Psoas muscle (tissue), 8 donors: ENCODE measurements around the gene HSD3B7. TPM values are rescaled to one million over a fixed set of nuclear protein-coding genes. Genes with fewer than 3 reads are reported as not detected.
"Not testable (repeated sequence)": the region's sequence is repeated elsewhere in the genome, so short reads cannot be mapped to it uniquely, and the experiment has no call there.

ENCODE experiments used
- ATAC-seq, 4 donors: fragments of 200-7000 bp; cut with Tn5 transposase; one replicate each; pipeline ENCODE4 v1.9.1; 2020; ENCODE audit warnings: moderate library complexity in 3 of 4, mild to moderate bottlenecking in 2 of 4
- DNase-seq, 2 donors: peaks; one replicate each; pipeline ENCODE4 v3.0.0-alpha.2; 2020
- H3K27ac ChIP-seq: fragments of 200-600 bp; one replicate; pipeline ENCODE4 v1.8.0; 2022
- H3K27me3 ChIP-seq, 3 donors: fragments of 200-600 bp in 1 of 3; one replicate each; pipeline versions ENCODE4 v1.6.1 to v1.8.0; 2013 to 2022; ENCODE audit warnings: low read length in 2 of 3, mild to moderate bottlenecking in 2 of 3, moderate library complexity in 1 of 3; ENCODE audit not compliant: insufficient read depth in 3 of 3
- H3K36me3 ChIP-seq, 2 donors: fragments of 200-600 bp in 1 of 2; one replicate each; pipeline versions ENCODE4 v1.6.1 to v1.8.0; 2013 to 2022; ENCODE audit warnings: low read depth in 1 of 2, mild to moderate bottlenecking in 1 of 2, moderate library complexity in 1 of 2; ENCODE audit not compliant: insufficient read depth in 1 of 2
- H3K4me1 ChIP-seq: fragments of 200-600 bp; one replicate; pipeline ENCODE4 v1.8.0; 2022
- H3K4me3 ChIP-seq: fragments of 200-600 bp; one replicate; pipeline ENCODE4 v1.8.0; 2022; ENCODE audit warnings: mild to moderate bottlenecking
- H3K9me3 ChIP-seq: fragments of 200-600 bp; one replicate; pipeline ENCODE4 v1.8.0; 2022
- CTCF ChIP-seq: fragments of 200-600 bp; IDR thresholded peaks from one replicate; pipeline ENCODE4 v1.8.0; 2022; ENCODE audit warnings: antibody characterized with exemption
- WGBS, 3 donors: extraction: QIAGEN DNeasy Blood & Tissue Kit; methylation state at CpG; one replicate each; pipeline versions ENCODE4 v1.1.6 to v1.1.7; 2013; 5-methylcytosine and 5-hydroxymethylcytosine counted together
- intact Hi-C, 2 donors: fragments of 100-400 bp; cut with DNase I; formaldehyde crosslinking; loops; one replicate each; pipeline versions ENCODE4 v1.11.0 to v1.14.2; 2022
- polyA plus RNA-seq, 3 donors: library from polyadenylated mRNA; stranded (reverse); fragments of 200-250 nt; gene quantifications; one replicate each; pipeline ENCODE4 v1.2.3, GENCODE V29; 2013
- total RNA-seq, 4 donors: library from RNA; stranded (reverse); fragmentation: NEBNext Ultra II Directional in 2 of 4; extraction: Animal tissue kit (Norgen Biotek cat#: 25700) in 2 of 4; gene quantifications; one replicate each; pipeline versions ENCODE4 v1.2.1 to v1.2.4, GENCODE V29; 2021 to 2023
- donor health status: healthy with polysubstance abuse.
- donor health status: DM: no; HTN: no; CAD: no; lungs with moderate emphysema.
- donor health status: Bipolar disorder and iron deficiency.
- donor health status: healthy.
- donor health status: DM: yes; HTN: yes; CAD: no.
- donor health status: DM: no; HTN: no; CAD: no.
- donor health status: DM: no; HTN: no; CAD: no.
- donor health status: DM: yes; HTN: yes; CAD: no.

The HSD3B7 gene
- total and polyA plus RNA-seq, 7 donors = 3.2 to 12.8 (median 4.9) TPM

GRCh38 chr16:31010585-31011325, 25.7 kb downstream of the HSD3B7 start, which contains the start of gene STX1B:
Gene STX1B (minus strand): TSS chr16:31010638. CDS start chr16:31010396, 242 bp downstream.
- ATAC-seq (no peak), DNase-seq (no peak)
- no peaks in the 10 kb centered on the region for H3K36me3 ChIP-seq
- H3K27me3 ChIP-seq = peaks cover 0 to 56% (median 29%) of the 10 kb centered on the region in 3 donors
- H3K9me3 ChIP-seq = no peaks in the 10 kb centered on the region
- no peak within 1 kb of the TSS for H3K4me3 ChIP-seq
- TF ChIP-seq CTCF = no peak
- intact Hi-C loops = no loop called here
- H3K27ac ChIP-seq = no peak within 1 kb of the TSS
- no peaks in the 10 kb centered on the region for H3K4me1 ChIP-seq
- WGBS, 3 donors = 7 to 10% (median 7%) methylated on average over 35 to 45 of the region's 45 CpGs

- DNase-seq, H3K27ac ChIP-seq, intact Hi-C loops, H3K9me3 ChIP-seq, H3K4me1 ChIP-seq, ATAC-seq, H3K36me3 ChIP-seq, H3K4me3 ChIP-seq: not testable (repeated sequence)
- peaks cover 0 to 56% (median 32%) of the 10 kb centered on the region in 3 donors for H3K27me3 ChIP-seq
- 79 to 84% (median 83%) methylated on average over 7 of the region's 7 CpGs for WGBS, 3 donors
Measured at GRCh38 chr16:31011815-31012214, 26.8 kb downstream of the HSD3B7 start.

GRCh38 chr16:31013292-31013691, 28.3 kb downstream of the HSD3B7 start:
- H3K4me3 ChIP-seq, ATAC-seq, DNase-seq, H3K4me1 ChIP-seq, H3K27ac ChIP-seq, intact Hi-C loops, H3K9me3 ChIP-seq, H3K36me3 ChIP-seq: not testable (repeated sequence)
- peaks cover 0 to 50% (median 33%) of the 10 kb centered on the region in 3 donors for H3K27me3 ChIP-seq

DNA sequence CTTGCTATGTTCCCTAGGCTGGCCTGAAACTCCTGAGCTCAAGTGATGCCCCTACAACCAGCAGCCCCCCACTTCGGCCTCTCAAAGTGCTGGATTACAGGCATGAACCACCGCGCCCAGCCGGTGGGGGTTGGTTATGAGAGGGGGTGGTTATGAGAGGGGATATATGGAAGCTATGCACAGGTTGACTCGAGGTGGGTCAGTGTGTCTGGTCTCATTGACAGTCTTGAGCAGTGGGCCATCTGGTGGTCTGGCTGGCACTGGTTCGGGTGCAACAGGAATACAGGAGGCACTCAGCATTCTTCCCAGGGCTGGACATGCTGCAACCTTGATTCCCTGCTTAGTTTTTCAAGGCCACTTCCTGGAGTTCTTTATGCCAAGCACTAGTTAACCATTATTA, 31.0 kb downstream of the HSD3B7 start:
- intact Hi-C loops = no loop called here
- no peaks in the 10 kb centered on the region for H3K9me3 ChIP-seq
- no peaks in the 10 kb centered on the region for H3K4me1 ChIP-seq
- H3K27ac ChIP-seq = no peak overlapping the region
- DNase-seq (no peak), ATAC-seq (no peak)
- no peak for TF ChIP-seq CTCF
- 61 to 65% (median 63%) methylated on average over 6 of the region's 6 CpGs for WGBS, 3 donors
- no peaks in the 10 kb centered on the region for H3K36me3 ChIP-seq
- H3K4me3 ChIP-seq = no peak overlapping the region
- peaks cover 0 to 30% (median 23%) of the 10 kb centered on the region in 3 donors for H3K27me3 ChIP-seq

DNA sequence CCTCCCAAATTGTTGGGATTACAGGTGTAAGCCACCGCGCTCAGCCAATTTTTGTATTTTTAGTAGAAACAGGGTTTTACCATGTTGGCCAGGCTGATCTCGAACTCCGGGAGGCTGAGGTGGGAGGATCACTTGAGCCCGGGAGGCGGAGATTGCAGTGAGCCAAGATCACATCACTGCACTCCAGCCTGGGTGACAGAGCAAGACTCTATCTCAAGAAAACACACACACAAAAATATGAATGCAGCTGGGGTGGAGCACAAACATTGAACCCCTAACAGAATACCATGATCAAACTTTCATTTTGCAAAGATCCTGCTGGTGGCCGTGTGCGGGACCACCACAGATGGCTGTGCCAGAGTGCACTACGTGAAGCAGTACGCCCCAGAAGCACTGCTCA, 32.7 kb downstream of the HSD3B7 start:
- H3K4me1 ChIP-seq, DNase-seq, intact Hi-C loops, H3K27ac ChIP-seq, H3K4me3 ChIP-seq, H3K9me3 ChIP-seq, ATAC-seq, H3K36me3 ChIP-seq: not testable (repeated sequence)
- H3K27me3 ChIP-seq = peaks cover 0 to 15% (median 12%) of the 10 kb centered on the region in 3 donors
- 85 to 92% (median 92%) methylated on average over 10 of the region's 10 CpGs for WGBS, 3 donors

GRCh38 chr16:31020536-31020935, 35.5 kb downstream of the HSD3B7 start:
- H3K36me3 ChIP-seq = no peaks in the 10 kb centered on the region
- no peak overlapping the region for H3K27ac ChIP-seq
- ATAC-seq (no peak), DNase-seq (no peak)
- intact Hi-C loops = no loop called here
- WGBS, 3 donors = 94 to 97% (median 96%) methylated on average over 3 of the region's 3 CpGs
- TF ChIP-seq CTCF = no peak
- H3K9me3 ChIP-seq = no peaks in the 10 kb centered on the region
- H3K4me1 ChIP-seq = no peaks in the 10 kb centered on the region
- peaks cover 0 to 7% (median 4%) of the 10 kb centered on the region in 3 donors for H3K27me3 ChIP-seq
- H3K4me3 ChIP-seq = no peak overlapping the region
